ENCODE results near the gene TCF4.

The TCF4 gene

GRCh38 chr18:55286257-55286825 lies 301.7 kb downstream of the TCF4 start:
- H3K9me3 ChIP-seq (ENCODE audit: insufficient read depth, low read depth, low read length), result no peaks in the 10 kb centered on the region
- H2BK5ac ChIP-seq (ENCODE audit: low read depth, low read length, poor library complexity), result no peak overlapping the region
- no peak overlapping the region for H3K4me2 ChIP-seq (ENCODE audit: low read length)
- no peak overlapping the region for H2BK12ac ChIP-seq (ENCODE audit: low read length)
- no peak overlapping the region for H2BK120ac ChIP-seq (ENCODE audit: insufficient read depth, low read length, poor library complexity)
- no peak overlapping the region for H3K18ac ChIP-seq (ENCODE audit: low read length)
- no peak overlapping the region for H3K14ac ChIP-seq (ENCODE audit: low read length)
- H3K79me1 ChIP-seq (ENCODE audit: low read length), result no peaks in the 10 kb centered on the region
- no peak overlapping the region for H4K8ac ChIP-seq (ENCODE audit: low read depth, low read length)
- peaks cover 0 to 1% of the 10 kb centered on the region in 2 experiments for H3K36me3 ChIP-seq (ENCODE audit: control insufficient read depth in 1 of 2, insufficient read depth in 2 of 2, low read length in 2 of 2)
- H3K23ac ChIP-seq (ENCODE audit: low read length), result no peak overlapping the region
- no peak overlapping the region for H4K91ac ChIP-seq (ENCODE audit: low read depth, low read length)
- WGBS (ENCODE audit: extremely low coverage, insufficient coverage, insufficient read length), result no CpG with 5 or more reads among the region's 6 CpGs
- H4K12ac ChIP-seq (ENCODE audit: low read depth, low read length), result no peak overlapping the region
- H3K79me2 ChIP-seq (ENCODE audit: control insufficient read depth, insufficient read depth, low read length, poor library complexity), result no peaks in the 10 kb centered on the region
- no peak overlapping the region for H2AFZ ChIP-seq (ENCODE audit: insufficient read depth, low read length, poor library complexity)
- no peak overlapping the region for H3K4me3 ChIP-seq (ENCODE audit: low read depth, low read length)
- no peak overlapping the region for H3K9ac ChIP-seq (ENCODE audit: low read length)
- H3K27me3 ChIP-seq (ENCODE audit: insufficient read depth, low read length), result no peaks in the 10 kb centered on the region
- no peak overlapping the region for H3K4ac ChIP-seq (ENCODE audit: low read depth, low read length)
- no peak overlapping the region for H2AK5ac ChIP-seq (ENCODE audit: low read length)
- H3K27ac ChIP-seq (ENCODE audit: low read depth, low read length), result no peak overlapping the region
- peaks cover 2 to 3% of the 10 kb centered on the region in 2 experiments for H3K4me1 ChIP-seq (ENCODE audit: control insufficient read depth in 1 of 2, insufficient read depth in 2 of 2, low read length in 2 of 2)
- DNase-seq, result no peak

- no peak overlapping the region for H3K14ac ChIP-seq (ENCODE audit: low read length)
- no peak overlapping the region for H3K4me3 ChIP-seq (ENCODE audit: low read depth, low read length)
- WGBS (ENCODE audit: extremely low coverage, insufficient coverage, insufficient read length), result no CpG with 5 or more reads among the region's 2 CpGs
- no peak overlapping the region for H2BK120ac ChIP-seq (ENCODE audit: insufficient read depth, low read length, poor library complexity)
- no peak overlapping the region for H3K4me2 ChIP-seq (ENCODE audit: low read length)
- H3K9me3 ChIP-seq (ENCODE audit: insufficient read depth, low read depth, low read length), result no peaks in the 10 kb centered on the region
- H4K12ac ChIP-seq (ENCODE audit: low read depth, low read length), result no peak overlapping the region
- DNase-seq, result no peak
- H2AFZ ChIP-seq (ENCODE audit: insufficient read depth, low read length, poor library complexity), result no peak overlapping the region
- no peak overlapping the region for H3K18ac ChIP-seq (ENCODE audit: low read length)
- peaks cover 0 to 1% of the 10 kb centered on the region in 2 experiments for H3K36me3 ChIP-seq (ENCODE audit: control insufficient read depth in 1 of 2, insufficient read depth in 2 of 2, low read length in 2 of 2)
- H3K9ac ChIP-seq (ENCODE audit: low read length), result no peak overlapping the region
- H2BK12ac ChIP-seq (ENCODE audit: low read length), result no peak overlapping the region
- peaks cover 2 to 3% of the 10 kb centered on the region in 2 experiments for H3K4me1 ChIP-seq (ENCODE audit: control insufficient read depth in 1 of 2, insufficient read depth in 2 of 2, low read length in 2 of 2)
- H4K8ac ChIP-seq (ENCODE audit: low read depth, low read length), result no peak overlapping the region
- H2BK5ac ChIP-seq (ENCODE audit: low read depth, low read length, poor library complexity), result no peak overlapping the region
- no peaks in the 10 kb centered on the region for H3K79me1 ChIP-seq (ENCODE audit: low read length)
- no peak overlapping the region for H3K4ac ChIP-seq (ENCODE audit: low read depth, low read length)
- no peaks in the 10 kb centered on the region for H3K79me2 ChIP-seq (ENCODE audit: control insufficient read depth, insufficient read depth, low read length, poor library complexity)
- no peak overlapping the region for H4K91ac ChIP-seq (ENCODE audit: low read depth, low read length)
- no peak overlapping the region for H3K23ac ChIP-seq (ENCODE audit: low read length)
- H2AK5ac ChIP-seq (ENCODE audit: low read length), result no peak overlapping the region
- H3K27me3 ChIP-seq (ENCODE audit: insufficient read depth, low read length), result no peaks in the 10 kb centered on the region
- H3K27ac ChIP-seq (ENCODE audit: low read depth, low read length), result no peak overlapping the region
These were observed 303.4 kb downstream of the TCF4 start for GRCh38 chr18:55284614-55285013.

- Histone ChIP-seq H2BK5ac (ENCODE audit: low read depth, low read length, poor library complexity) (no peak overlapping the region), H2AFZ (ENCODE audit: insufficient read depth, low read length, poor library complexity) (no peak overlapping the region), H3K23ac (ENCODE audit: low read length) (no peak overlapping the region), H3K4ac (ENCODE audit: low read depth, low read length) (no peak overlapping the region), H4K12ac (ENCODE audit: low read depth, low read length) (no peak overlapping the region), H3K79me1 (ENCODE audit: low read length) (no peaks in the 10 kb centered on the region), H3K27ac (ENCODE audit: low read depth, low read length) (no peak overlapping the region), H3K27me3 (ENCODE audit: insufficient read depth, low read length) (no peaks in the 10 kb centered on the region), H3K4me3 (ENCODE audit: low read depth, low read length) (no peak overlapping the region), H2BK120ac (ENCODE audit: insufficient read depth, low read length, poor library complexity) (no peak overlapping the region), H2BK12ac (ENCODE audit: low read length) (no peak overlapping the region), H3K36me3 (ENCODE audit: control insufficient read depth in 1 of 2, insufficient read depth in 2 of 2, low read length in 2 of 2) (peaks cover 3 to 5% of the 10 kb centered on the region in 2 experiments), H4K91ac (ENCODE audit: low read depth, low read length) (no peak overlapping the region), H3K79me2 (ENCODE audit: control insufficient read depth, insufficient read depth, low read length, poor library complexity) (no peaks in the 10 kb centered on the region), H4K8ac (ENCODE audit: low read depth, low read length) (no peak overlapping the region), H2AK5ac (ENCODE audit: low read length) (no peak overlapping the region), H3K4me1 (ENCODE audit: control insufficient read depth in 1 of 2, insufficient read depth in 2 of 2, low read length in 2 of 2) (peaks cover 2 to 3% of the 10 kb centered on the region in 2 experiments), H3K9ac (ENCODE audit: low read length) (no peak overlapping the region), H3K18ac (ENCODE audit: low read length) (no peak overlapping the region), H3K4me2 (ENCODE audit: low read length) (no peak overlapping the region), H3K14ac (ENCODE audit: low read length) (no peak overlapping the region), H3K9me3 (ENCODE audit: insufficient read depth, low read depth, low read length) (no peaks in the 10 kb centered on the region)
- no CpG with 5 or more reads among the region's 3 CpGs for WGBS (ENCODE audit: extremely low coverage, insufficient coverage, insufficient read length)
- no peak for DNase-seq
These were observed 304.7 kb downstream of the TCF4 start for GRCh38 chr18:55283309-55283708.

- Histone ChIP-seq H3K79me1 (ENCODE audit: low read length) (no peaks in the 10 kb centered on the region), H3K36me3 (ENCODE audit: control insufficient read depth in 1 of 2, insufficient read depth in 2 of 2, low read length in 2 of 2) (peaks cover 3 to 10% of the 10 kb centered on the region in 2 experiments), H3K23ac (ENCODE audit: low read length) (no peak overlapping the region), H3K18ac (ENCODE audit: low read length) (no peak overlapping the region), H3K4me1 (ENCODE audit: control insufficient read depth in 1 of 2, insufficient read depth in 2 of 2, low read length in 2 of 2) (no peaks in the 10 kb centered on the region), H3K27ac (ENCODE audit: low read depth, low read length) (no peak overlapping the region), H2BK5ac (ENCODE audit: low read depth, low read length, poor library complexity) (no peak overlapping the region), H3K9ac (ENCODE audit: low read length) (no peak overlapping the region), H3K14ac (ENCODE audit: low read length) (no peak overlapping the region), H2BK12ac (ENCODE audit: low read length) (no peak overlapping the region), H3K9me3 (ENCODE audit: insufficient read depth, low read depth, low read length) (no peaks in the 10 kb centered on the region), H2AFZ (ENCODE audit: insufficient read depth, low read length, poor library complexity) (no peak overlapping the region), H2BK120ac (ENCODE audit: insufficient read depth, low read length, poor library complexity) (no peak overlapping the region), H3K27me3 (ENCODE audit: insufficient read depth, low read length) (no peaks in the 10 kb centered on the region), H3K79me2 (ENCODE audit: control insufficient read depth, insufficient read depth, low read length, poor library complexity) (no peaks in the 10 kb centered on the region), H4K91ac (ENCODE audit: low read depth, low read length) (no peak overlapping the region), H3K4me3 (ENCODE audit: low read depth, low read length) (no peak overlapping the region), H3K4ac (ENCODE audit: low read depth, low read length) (no peak overlapping the region), H2AK5ac (ENCODE audit: low read length) (no peak overlapping the region), H4K8ac (ENCODE audit: low read depth, low read length) (no peak overlapping the region), H3K4me2 (ENCODE audit: low read length) (no peak overlapping the region), H4K12ac (ENCODE audit: low read depth, low read length) (no peak overlapping the region)
- WGBS (ENCODE audit: extremely low coverage, insufficient coverage, insufficient read length), result no CpG with 5 or more reads among the region's 2 CpGs
- no peak for DNase-seq
These were observed 307.5 kb downstream of the TCF4 start for GRCh38 chr18:55280503-55280902.

Measured in trophoblast cell (in vitro differentiated cells and primary cell).